Pancreas (tissue), 10 donors: ENCODE results near the gene RNF227. TPM values are rescaled to one million over a fixed set of nuclear protein-coding genes. Genes with fewer than 3 reads are reported as not detected.
A peak's percentile ranks its signal among the peaks of the same experiment; 100 is the strongest.

Experiments used
- ATAC-seq, 4 donors: fragments of 200-7000 bp; cut with Tn5 transposase; one replicate each; pipeline versions ENCODE4 v1.8.0 to v1.9.1; 2020; ENCODE audit warnings: mild to moderate bottlenecking in 4 of 4, moderate library complexity in 4 of 4
- DNase-seq, 6 donors: peaks; one replicate each; pipeline ENCODE4 v3.0.0-alpha.2; 2020
- FAIRE-seq: peaks from 2 replicates; lab custom pipeline; 2012; peaks lifted over from hg19 to GRCh38; lab: Jason Lieb, UNC
- H3K27ac ChIP-seq, 4 donors: fragments of 200-600 bp; sonication (generic); 1 replicate in 3 of 4; 2 replicates in 1 of 4; pipeline versions ENCODE4 v1.5.0 to v1.8.0; 2020
- H3K27me3 ChIP-seq, 4 donors: fragments of 200-600 bp; one replicate each; pipeline ENCODE4 v1.8.0; 2021
- H3K36me3 ChIP-seq, 3 donors: fragments of 200-600 bp; sonication (generic) in 1 of 3; one replicate each; pipeline versions ENCODE4 v1.5.0 to v1.8.0; 2020 to 2021
- H3K4me1 ChIP-seq, 3 donors: fragments of 200-600 bp; one replicate each; pipeline ENCODE4 v1.8.0; 2021
- H3K4me3 ChIP-seq, 4 donors: fragments of 200-600 bp; sonication (generic) in 2 of 4; one replicate each; pipeline versions ENCODE4 v1.5.0 to v1.8.0; 2020 to 2021
- H3K9me3 ChIP-seq, 4 donors: fragments of 200-600 bp; one replicate each; pipeline ENCODE4 v1.8.0; 2021
- WGBS, 2 donors: extraction: QIAGEN DNeasy Blood & Tissue Kit; methylation state at CpG; one replicate each; pipeline ENCODE4 v1.1.7; 2013; 5-methylcytosine and 5-hydroxymethylcytosine counted together
- intact Hi-C, 3 donors: fragments of 100-400 bp; cut with DNase I; formaldehyde crosslinking; loops; one replicate each; pipeline versions ENCODE4 v1.11.1 to v1.14.2; 2022
- polyA plus RNA-seq, 2 donors: library from polyadenylated mRNA; stranded (reverse); fragments of 200-250 nt; gene quantifications; one replicate each; pipeline ENCODE4 v1.2.3, GENCODE V29; 2013
- total RNA-seq, 6 donors: library from RNA; stranded (reverse); fragmentation: NEBNext Ultra II Directional in 4 of 6; extraction: Animal tissue kit (Norgen Biotek cat#: 25700) in 4 of 6; gene quantifications; one replicate each; pipeline versions ENCODE4 v1.2.1 to v1.2.4, GENCODE V29; 2021 to 2023
- TF ChIP-seq, protein P1 (sequence below), 4 donors: fragments of 200-600 bp; sonication (generic) in 3 of 4; IDR thresholded peaks; one replicate each; pipeline versions ENCODE4 v1.5.0 to v1.8.0; 2021; ENCODE audit warnings: antibody characterized with exemption in 4 of 4
- donor health status: healthy with polysubstance abuse.
- donor health status: DM: no; HTN: no; CAD: no; lungs with moderate emphysema.
- donor health status: DM: no; HTN: no; CAD: no.
- donor health status: control.
- donor health status: control.
- donor health status: Bipolar disorder and iron deficiency.
- donor health status: DM: yes; HTN: yes; CAD: no.
- donor health status: DM: no; HTN: no; CAD: no.
- donor health status: DM: no; HTN: no; CAD: no.
- donor health status: DM: yes; HTN: yes; CAD: no.

The RNF227 gene
- total and polyA plus RNA-seq, 8 donors = 1.2 to 3.0 (median 2.0) TPM

DNA sequence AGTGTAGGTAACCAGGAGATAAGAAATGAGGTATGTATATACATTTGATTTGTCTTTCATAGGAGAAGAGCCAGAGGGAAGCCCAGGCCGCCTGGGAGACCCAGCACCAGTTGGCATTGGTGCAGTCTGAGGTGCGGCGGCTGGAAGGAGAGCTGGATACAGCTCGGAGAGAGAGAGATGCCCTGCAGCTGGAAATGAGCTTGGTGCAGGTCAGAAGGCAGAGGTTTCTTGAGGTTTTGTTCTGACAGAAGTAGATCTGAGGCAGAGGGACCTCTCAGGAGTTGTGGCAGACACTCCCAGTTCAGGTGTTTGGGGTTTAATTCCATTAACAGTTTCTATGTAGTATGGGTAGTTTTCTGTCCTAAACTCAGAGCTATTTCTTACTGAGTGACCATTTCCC, 23.9 kb upstream of the RNF227 start:
- intact Hi-C loops = no loop called here
- Histone ChIP-seq H3K36me3 (peaks cover 0 to 47% (median 7%) of the 10 kb centered on the region in 3 donors), H3K27me3 (no peaks in the 10 kb centered on the region), H3K9me3 (no peaks in the 10 kb centered on the region), H3K27ac (no peak overlapping the region), H3K4me1 (no peaks in the 10 kb centered on the region), H3K4me3 (no peak overlapping the region)
- DNase-seq (no peak), ATAC-seq (no peak), FAIRE-seq (no peak)
- TF ChIP-seq, protein P1, sequence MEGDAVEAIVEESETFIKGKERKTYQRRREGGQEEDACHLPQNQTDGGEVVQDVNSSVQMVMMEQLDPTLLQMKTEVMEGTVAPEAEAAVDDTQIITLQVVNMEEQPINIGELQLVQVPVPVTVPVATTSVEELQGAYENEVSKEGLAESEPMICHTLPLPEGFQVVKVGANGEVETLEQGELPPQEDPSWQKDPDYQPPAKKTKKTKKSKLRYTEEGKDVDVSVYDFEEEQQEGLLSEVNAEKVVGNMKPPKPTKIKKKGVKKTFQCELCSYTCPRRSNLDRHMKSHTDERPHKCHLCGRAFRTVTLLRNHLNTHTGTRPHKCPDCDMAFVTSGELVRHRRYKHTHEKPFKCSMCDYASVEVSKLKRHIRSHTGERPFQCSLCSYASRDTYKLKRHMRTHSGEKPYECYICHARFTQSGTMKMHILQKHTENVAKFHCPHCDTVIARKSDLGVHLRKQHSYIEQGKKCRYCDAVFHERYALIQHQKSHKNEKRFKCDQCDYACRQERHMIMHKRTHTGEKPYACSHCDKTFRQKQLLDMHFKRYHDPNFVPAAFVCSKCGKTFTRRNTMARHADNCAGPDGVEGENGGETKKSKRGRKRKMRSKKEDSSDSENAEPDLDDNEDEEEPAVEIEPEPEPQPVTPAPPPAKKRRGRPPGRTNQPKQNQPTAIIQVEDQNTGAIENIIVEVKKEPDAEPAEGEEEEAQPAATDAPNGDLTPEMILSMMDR (IDR thresholded peaks at IDR 0.05) = no peak
- 91 to 95% methylated on average over 4 of the region's 4 CpGs for WGBS, 2 donors

DNA sequence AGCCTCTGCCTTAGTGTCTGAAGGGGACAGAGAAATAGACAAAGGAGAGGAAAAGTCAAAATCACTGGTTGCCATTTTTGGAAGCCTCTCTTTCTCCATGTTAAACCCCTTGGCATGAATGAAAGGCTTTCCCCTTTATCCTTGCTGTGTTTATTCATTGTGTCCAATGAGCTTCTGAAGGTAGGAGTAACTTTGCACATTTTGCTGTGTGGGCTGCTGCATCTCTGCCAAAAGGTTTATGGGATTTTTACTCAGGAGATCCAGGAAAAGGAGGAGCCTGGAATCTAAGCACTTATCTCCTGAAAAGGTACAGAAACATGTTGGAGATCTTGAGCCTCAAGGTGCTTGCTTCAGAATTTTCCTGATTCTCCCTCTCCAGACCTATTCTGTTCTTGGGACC, 19.8 kb upstream of the RNF227 start:
- intact Hi-C loops = no loop called here
- TF ChIP-seq, protein P1 (IDR thresholded peaks at IDR 0.05) = no peak
- H3K27me3 ChIP-seq = no peaks in the 10 kb centered on the region
- no peak overlapping the region for H3K4me3 ChIP-seq
- FAIRE-seq (no peak), ATAC-seq (no peak), DNase-seq (no peak)
- H3K4me1 ChIP-seq = peaks cover 0 to 13% (median 8%) of the 10 kb centered on the region in 3 donors
- no peaks in the 10 kb centered on the region for H3K9me3 ChIP-seq
- no peak overlapping the region for H3K27ac ChIP-seq
- peaks cover 0 to 22% (median 0%) of the 10 kb centered on the region in 3 donors for H3K36me3 ChIP-seq

DNA sequence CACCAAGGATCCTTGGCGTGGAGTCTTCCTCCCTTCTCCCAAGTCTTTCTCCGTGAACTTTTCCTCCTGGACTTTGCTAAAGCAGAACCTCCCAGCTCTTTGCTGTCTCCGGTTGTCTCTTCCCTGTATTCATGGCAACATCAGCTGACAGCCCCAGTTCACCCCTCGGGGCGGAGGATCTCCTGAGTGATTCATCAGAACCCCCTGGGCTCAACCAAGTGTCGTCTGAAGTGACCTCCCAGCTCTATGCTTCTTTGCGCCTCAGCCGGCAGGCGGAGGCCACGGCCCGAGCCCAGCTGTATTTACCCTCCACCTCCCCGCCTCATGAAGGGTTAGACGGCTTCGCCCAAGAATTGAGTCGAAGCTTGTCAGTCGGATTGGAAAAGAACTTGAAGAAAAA, 16.9 kb upstream of the RNF227 start:
- peaks cover 0 to 7% (median 0%) of the 10 kb centered on the region in 3 donors for H3K36me3 ChIP-seq
- TF ChIP-seq, protein P1 (IDR thresholded peaks at IDR 0.05) = no peak
- no peak overlapping the region for H3K27ac ChIP-seq
- H3K27me3 ChIP-seq = no peaks in the 10 kb centered on the region
- DNase-seq = peak in 2 of 6 donors; percentile 32 to 45
- no peaks in the 10 kb centered on the region for H3K9me3 ChIP-seq
- ATAC-seq = peak in 3 of 4 donors; percentile 18 to 29 (median 24)
- 9 to 10% methylated on average over 16 of the region's 16 CpGs for WGBS, 2 donors
- peaks cover 0 to 13% (median 11%) of the 10 kb centered on the region in 3 donors for H3K4me1 ChIP-seq
- peak overlapping the region; percentile 56 to 90 (median 70) for H3K4me3 ChIP-seq
- no peak for FAIRE-seq
- intact Hi-C loops = no loop called here

DNA sequence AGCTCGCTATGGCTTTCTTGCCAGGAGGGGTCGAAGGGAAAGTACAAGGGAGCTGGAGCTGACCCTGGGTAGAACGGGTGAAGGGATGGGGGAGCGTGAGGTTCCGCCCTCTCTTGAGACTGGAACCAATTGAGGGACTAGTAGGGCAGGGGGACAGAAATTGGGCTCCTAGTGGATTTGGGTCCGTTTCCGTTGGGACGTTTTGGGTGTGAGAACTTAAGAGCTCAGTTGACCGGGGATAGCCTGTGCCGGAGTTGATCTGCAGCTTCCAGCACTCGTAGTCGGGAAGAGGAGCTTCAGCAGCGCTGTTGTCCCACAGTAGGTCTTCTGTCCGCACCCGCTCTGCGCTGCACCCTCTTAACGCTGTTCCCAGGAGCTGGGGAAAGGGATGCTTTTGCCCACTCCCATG, 16.4 kb upstream of the RNF227 start:
- FAIRE-seq = no peak
- no peak for DNase-seq
- Histone ChIP-seq H3K4me1 (peaks cover 0 to 13% (median 11%) of the 10 kb centered on the region in 3 donors), H3K4me3 (peak overlapping the region; percentile 56 to 90 (median 70)), H3K36me3 (peaks cover 0 to 7% (median 0%) of the 10 kb centered on the region in 3 donors), H3K27me3 (no peaks in the 10 kb centered on the region), H3K27ac (peak overlapping the region in 2 of 4 donors; percentile 26 to 38), H3K9me3 (no peaks in the 10 kb centered on the region)
- WGBS, 2 donors = 0% methylated on average over 17 of the region's 17 CpGs
- TF ChIP-seq, protein P1 (IDR thresholded peaks at IDR 0.05) = no peak
- ATAC-seq = peak; percentile 14 to 49 (median 35)
- intact Hi-C loops = no loop called here

DNA sequence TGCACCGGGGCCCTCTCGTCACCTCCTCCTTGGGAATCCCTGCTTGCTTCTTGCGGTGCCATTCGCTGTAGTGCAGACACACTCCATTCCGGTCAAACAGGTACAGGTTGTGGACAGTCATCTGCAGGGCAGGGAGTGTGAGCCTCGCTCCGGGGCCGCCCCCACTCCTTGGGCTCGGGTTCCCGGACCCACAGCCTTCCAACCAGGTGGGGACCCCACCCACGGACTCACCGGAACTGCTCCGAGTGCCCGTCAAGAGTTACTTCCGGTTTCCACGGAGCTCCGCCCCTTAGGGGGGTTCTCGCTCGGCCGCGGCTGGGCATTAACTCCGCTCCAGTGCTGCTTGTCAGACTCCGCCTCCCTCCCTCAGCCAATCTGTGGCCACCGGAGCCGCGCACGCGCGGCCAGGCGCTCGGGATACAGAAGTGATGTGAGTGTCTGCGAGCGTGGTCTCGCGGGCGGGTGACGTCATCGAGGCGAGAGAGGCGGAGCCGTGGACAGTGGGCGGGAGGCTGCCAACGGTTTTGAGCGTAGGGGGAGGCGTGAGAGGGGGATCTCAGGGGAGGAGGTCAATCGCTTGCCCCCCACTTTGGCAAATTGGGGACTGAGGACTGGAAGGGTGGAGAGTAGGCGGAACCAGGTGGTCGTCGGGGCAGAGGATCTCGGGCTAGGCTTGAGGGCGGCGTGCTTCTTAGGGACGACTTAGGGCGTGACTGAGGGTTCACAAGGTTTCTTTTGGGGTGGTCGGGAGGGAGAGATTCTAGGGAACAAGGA, 15.8 kb upstream of the RNF227 start, which contains the start of the genes CNTROB and TRAPPC1:
TSS of gene CNTROB (plus strand) at position 498 of the 774 bp plus-strand sequence. CDS start 874 bp downstream, outside the sequence.
TSS of gene TRAPPC1 (minus strand) at position 238 of the 774 bp plus-strand sequence. CDS start at position 121, 117 bp downstream.
- TF ChIP-seq, protein P1 (IDR thresholded peaks at IDR 0.05) = no peak
- peaks cover 0 to 6% (median 0%) of the 10 kb centered on the region in 3 donors for H3K36me3 ChIP-seq
- H3K4me1 ChIP-seq = peaks cover 0 to 13% (median 11%) of the 10 kb centered on the region in 3 donors
- no peaks in the 10 kb centered on the region for H3K9me3 ChIP-seq
- peak; percentile 69 for FAIRE-seq
- peak; percentile 98 to 99 (median 99) for ATAC-seq
- peak within 1 kb of the TSS; percentile 56 to 90 (median 70) for H3K4me3 ChIP-seq
- peak within 1 kb of the TSS in 3 of 4 donors; percentile 23 to 71 (median 68) for H3K27ac ChIP-seq
- intact Hi-C loops = no loop called here
- DNase-seq = peak; percentile 98 to 100 (median 100)
- WGBS, 2 donors = 0 to 1% methylated on average over 54 to 55 of the region's 55 CpGs
- H3K27me3 ChIP-seq = no peaks in the 10 kb centered on the region
